GM18508 (cell line): ENCODE results near the gene HOXD9.

ENCODE experiments used
- ATAC-seq: cut with Tn5 transposase; IDR thresholded peaks from one replicate; pipeline ENCODE4 v1.9.1; 2021; ENCODE audit warnings: moderate number of reproducible peaks; ENCODE audit not compliant: insufficient read depth, unreplicated experiment

HOXD9 gene

GRCh38 chr2:176135035-176135440 is 12.5 kb downstream of the HOXD9 start:
- no peak for ATAC-seq

DNA sequence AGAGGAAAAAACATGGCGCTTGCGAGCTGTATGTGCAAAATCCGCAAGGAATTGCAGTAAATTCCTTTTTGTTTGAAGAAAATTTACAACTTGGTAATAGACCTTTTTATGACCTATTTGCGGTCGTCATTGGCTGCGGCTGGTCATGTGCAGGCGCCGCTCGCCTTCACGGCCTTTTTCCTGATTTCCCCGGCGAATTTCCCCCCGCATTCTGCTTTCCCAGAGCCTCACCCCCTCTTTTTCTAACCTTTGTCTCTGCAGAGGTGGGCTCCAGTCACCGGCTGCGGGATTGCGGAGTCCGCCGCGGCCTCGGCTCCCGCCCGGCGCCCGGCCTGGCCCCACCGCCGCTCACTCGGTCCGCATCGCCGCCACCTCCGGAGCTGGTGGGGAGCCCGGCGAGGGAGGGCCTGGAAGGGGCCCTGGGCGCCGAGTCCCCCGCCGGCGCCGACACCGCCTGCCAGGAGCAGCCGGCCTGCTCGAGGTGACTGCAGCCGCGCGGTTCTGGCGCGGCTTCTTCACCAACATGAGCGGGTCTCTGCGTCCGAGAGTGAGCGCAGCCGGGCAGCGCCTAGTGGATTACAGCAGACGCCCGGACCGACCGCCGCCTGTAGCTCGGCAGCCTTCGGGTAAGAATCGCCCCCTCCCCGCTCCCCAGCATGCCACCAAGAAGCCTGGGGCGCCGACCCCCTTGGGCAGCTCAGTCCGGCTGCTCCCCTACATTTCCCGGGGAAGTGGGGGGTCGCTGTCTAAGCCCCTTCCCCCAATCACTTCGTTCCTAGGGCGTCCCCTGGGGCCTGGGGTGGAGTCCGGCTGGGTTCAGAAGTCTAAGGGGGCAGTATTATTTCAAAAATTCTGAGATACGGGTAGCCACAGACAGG is 14.1 kb downstream of the HOXD9 start:
- ATAC-seq, result no peak

DNA sequence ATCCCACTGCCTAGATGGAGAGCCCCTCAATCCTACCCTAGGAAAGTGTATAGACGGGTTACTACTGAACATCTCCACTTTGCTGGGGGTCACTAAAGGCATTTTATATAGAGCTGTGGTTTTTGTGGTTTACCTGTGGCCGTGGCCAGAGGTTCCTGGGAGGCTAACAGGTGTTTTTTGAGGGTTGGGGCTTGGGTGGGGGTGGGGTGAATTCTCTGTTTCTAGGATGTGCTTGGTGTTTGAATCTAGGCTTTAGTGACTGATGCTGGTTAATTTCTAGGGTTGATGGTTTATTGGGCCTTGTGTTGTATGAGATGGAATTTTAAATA is 14.7 kb downstream of the HOXD9 start:
- no peak for ATAC-seq

DNA sequence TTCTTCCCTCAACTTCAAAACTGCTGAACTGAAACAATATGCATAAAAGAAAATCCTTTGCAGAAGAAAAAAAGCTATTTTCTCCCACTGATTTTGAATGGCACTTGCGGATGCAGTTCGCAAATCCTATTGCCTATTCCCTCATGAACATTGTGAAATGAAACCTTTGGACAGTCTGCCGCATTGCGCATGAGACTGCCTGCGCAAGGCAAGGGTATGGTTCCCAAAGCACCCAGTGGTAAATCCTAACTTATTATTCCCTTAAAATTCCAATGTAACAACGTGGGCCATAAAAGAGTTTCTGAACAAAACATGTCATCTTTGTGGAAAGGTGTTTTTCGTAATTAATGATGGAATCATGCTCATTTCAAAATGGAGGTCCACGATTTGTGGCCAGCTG is 15.4 kb downstream of the HOXD9 start:
- no peak for ATAC-seq

GRCh38 chr2:176138526-176138922 is 16.0 kb downstream of the HOXD9 start:
- ATAC-seq, result no peak

- ATAC-seq, result no peak
Measured at GRCh38 chr2:176138923-176139660, 16.6 kb downstream of the HOXD9 start.

DNA sequence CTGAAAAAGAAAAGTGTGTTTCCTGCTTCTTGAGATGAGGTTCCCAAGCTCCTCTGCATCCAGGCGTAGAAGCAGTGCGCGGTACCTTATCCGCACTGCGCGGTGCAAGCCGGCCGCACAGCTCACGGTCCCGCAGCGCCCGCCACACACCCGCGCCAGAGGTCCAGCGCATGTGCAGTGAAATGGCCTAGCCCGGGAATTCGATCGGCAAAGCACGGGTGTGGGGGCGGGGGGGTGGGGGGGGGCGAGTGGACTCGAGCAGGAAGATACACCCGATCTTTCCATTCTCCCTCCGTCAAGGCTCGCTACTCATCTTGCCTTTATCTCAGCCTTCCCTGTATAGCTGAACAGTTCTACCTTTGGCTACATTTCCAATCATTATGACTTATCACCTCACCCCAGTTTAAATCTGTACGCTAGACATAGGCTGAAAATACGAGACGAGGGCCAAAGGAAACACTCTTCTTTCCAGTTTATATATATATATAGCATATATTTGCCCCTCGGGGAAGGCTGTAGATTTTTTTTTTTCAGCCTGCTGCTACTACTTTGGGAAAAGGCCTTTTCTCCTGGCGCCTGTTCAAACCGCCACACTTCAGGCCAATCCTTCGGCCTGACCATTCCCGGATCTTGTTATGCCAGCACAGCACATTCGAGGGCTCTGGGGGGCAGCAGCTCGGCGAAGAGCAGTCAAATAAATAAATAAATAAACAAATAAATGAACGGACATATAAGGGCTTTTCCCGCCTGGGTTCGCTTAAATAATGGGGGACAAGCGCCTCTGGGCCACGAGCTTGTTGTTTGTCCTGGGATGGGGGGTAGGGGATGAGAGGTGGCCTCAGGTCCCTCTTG is 17.4 kb downstream of the HOXD9 start:
- ATAC-seq, result no peak

DNA sequence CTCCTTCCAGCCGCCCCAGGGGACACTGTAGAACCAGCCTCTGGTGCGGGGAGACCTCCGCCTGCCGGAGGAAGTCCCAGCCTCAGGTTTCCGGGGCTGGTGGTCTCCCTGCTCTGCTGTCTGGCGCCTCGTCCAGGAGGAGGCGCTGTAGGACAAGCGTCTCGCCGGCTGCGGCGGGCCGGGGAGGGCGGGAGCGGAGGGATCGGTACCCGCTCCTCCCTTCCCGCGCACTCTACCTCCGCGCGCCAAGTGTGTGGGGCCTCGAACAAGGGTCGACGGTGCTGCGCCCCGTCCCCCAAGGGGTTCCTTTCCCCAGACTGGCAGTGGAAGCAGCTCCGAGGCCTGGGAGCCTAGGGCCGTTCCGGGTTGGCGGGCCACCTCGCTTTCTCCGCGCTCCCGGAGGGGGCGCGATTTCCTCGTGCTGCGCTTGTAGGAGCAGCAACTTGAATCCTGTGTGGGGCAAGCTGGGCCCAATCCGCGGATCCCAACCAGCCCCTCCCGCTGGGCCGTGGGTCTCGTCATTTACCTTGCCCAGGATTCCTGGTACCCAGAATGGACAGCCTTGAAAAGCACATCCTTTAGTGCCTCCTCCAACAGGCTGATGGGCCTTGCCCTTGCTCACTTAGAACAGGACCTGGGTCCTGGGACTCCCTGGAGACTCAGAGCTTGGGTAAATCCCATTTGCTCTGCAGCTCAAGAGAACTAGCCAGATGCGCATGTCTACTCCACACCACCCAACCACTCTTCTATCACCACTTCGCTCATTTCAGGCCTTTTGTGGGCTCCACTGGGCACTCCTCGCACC is 18.2 kb downstream of the HOXD9 start:
- ATAC-seq, result peak; percentile 72

DNA sequence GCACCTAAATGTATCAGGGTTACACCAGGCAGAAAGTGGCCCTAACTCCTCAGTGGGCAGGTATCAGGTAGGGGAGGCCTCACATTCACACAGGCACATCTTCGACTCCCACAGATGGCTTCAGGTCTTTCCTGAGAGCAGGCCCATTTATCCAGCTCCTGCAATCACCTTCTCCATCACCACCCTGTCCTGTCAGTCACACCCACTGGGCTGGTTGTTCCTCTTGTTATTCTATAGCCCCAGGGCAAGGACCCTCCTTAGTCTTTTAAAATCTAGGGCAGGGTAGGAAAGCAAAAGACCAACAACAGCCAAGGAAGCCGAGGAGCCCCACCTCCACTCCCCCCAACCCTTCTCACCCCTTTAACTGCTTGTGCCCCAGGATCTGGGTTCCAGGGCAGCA is 19.8 kb downstream of the HOXD9 start:
- ATAC-seq, result no peak

- ATAC-seq, result no peak
Measured at GRCh38 chr2:176145085-176145969, 22.8 kb downstream of the HOXD9 start.

DNA sequence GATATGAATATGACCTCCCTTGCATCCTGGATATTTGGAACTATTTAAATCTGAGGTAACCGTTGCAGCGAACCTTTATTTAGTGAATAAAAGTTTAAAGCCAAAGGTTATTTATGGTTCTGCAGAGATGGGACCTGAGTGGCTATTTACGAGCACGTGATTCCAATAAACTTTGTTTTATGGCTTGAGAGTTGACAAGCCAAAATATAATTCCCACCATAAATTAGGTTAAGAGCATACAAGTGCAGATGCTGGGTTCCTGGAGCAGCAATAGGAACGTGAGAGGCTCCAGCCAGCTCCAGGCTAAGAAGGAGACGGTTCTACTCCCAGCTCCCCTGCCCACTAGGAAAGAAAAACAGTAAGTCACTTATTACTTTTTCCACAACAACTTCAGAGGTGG is 23.6 kb downstream of the HOXD9 start:
- ATAC-seq, result no peak

DNA sequence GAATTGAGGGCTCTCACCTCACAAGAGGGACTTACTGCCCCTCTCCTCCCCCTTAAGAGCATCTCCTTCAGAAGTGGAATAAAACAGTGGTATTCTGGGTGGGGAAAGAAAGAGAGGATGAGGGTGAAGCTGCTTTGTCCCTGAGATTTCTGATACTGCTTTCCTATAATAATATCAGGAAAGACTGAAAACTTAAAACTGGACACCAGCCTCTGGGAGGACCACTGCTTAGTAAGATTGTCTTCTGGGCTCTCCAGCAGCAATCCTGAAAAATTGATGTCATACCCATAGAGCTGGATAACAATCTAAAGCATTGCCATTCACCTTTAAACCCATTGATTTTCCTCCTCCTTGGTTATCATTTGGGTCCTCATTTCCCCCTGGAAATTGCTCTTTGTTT is 24.1 kb downstream of the HOXD9 start:
- no peak for ATAC-seq

- ATAC-seq, result no peak
Measured at GRCh38 chr2:176147210-176147799, 24.8 kb downstream of the HOXD9 start.

GRCh38 chr2:176147800-176148496 is 25.4 kb downstream of the HOXD9 start:
- no peak for ATAC-seq

- no peak for ATAC-seq
Measured at GRCh38 chr2:176148751-176149421, 26.4 kb downstream of the HOXD9 start.

- no peak for ATAC-seq
Measured at GRCh38 chr2:176149481-176149938, 27.0 kb downstream of the HOXD9 start.

- ATAC-seq, result no peak
Measured at GRCh38 chr2:176149939-176150583, 27.5 kb downstream of the HOXD9 start.
